ENCODE data around the gene SRGAP3.

SRGAP3 gene

DNA sequence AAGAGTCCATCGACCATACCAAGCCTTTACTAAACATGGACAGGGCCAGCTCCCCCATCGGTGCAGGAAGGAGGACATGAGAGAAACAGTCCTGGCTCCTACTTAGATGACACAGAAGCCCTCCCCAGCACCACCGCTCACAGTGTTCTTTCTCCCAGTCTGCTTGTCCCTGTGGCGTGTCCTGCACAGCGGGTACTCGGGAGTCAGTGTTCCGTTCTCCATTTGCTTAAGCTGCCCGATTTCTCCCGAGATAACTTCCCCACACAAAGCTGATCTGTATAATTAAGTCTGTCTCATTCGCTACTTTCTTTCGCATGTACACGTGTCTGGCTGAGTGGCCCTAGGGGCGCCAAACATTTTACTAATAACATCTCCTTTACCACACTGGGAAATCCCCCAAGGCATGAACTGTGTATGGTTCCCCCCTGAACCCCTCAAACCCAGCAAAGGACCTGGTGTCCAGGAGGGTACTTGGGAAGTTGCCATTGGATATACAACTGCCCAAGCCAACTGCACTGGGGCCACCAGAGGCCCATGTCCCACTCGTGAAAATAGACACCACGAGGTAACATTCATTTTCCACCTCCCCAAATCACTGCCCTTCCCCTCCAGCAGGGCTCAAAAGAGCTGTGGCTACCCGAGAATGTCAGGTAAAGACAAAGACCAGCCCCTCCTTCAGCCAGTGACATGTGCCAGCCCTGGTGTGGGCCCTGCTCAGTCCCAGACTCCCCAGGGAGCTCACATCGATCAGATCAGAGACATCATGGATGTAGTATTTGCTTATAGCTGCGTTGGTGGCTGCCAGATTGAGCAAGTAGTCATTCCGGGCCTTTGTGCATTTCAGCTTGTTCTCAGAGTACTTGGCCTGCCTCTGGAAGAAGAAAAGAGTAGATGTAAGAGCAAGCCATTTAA, 189.7 kb downstream of the SRGAP3 start:
- no peak overlapping the region for H3K27ac ChIP-seq
- TF ChIP-seq CTCF (IDR thresholded peaks at IDR 0.05) (no peak), ZFX (IDR thresholded peaks at IDR 0.05; ENCODE audit: borderline replicate concordance) (no peak)

DNA sequence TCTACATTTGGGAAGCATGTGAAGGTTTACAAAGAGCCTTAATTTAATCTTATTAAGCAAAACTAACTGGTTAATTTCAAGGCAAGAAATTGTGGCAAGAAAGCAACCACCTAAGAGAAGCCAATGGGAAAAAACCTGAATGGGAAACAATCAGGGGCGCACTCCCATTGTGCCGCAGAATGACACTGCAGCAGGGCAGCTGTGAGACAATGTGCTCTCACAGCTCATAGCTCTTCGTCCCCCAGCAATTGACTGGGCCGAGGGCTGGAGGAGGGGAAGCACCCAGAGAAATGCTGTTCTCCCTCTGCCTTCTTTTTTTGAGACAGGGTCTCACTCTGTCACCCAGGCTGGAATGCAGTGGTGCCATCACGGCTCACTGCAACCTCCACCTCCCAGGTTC, 192.9 kb downstream of the SRGAP3 start:
- TF ChIP-seq ZFX (IDR thresholded peaks at IDR 0.05; ENCODE audit: borderline replicate concordance): no peak
- no peak for TF ChIP-seq CTCF (IDR thresholded peaks at IDR 0.05)
- no peak overlapping the region for H3K27ac ChIP-seq

- TF ChIP-seq CTCF (IDR thresholded peaks at IDR 0.05) (no peak), ZFX (IDR thresholded peaks at IDR 0.05; ENCODE audit: borderline replicate concordance) (no peak)
- no peak overlapping the region for H3K27ac ChIP-seq
Observed at GRCh38 chr3:9047452-9048346, 201.7 kb downstream of the SRGAP3 start.

DNA sequence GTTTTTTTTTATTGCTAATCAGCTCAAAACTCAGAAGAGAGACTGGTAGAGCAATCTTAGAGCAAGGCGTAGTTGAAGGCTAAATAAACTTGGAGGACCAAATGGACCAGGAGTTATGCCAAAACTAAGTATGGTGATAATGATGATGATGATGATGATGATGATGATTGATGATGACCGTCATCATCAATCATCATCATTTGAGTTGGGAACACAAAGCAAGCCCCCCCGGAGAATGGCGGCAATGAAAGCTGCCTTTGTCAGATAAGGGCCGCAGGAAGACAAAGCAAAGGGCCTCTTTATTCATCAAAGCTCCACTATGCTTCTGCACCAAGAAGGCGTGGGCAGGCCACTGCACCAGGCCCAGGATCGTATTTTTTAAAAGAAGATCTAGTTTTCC, 204.1 kb downstream of the SRGAP3 start:
- TF ChIP-seq CTCF (IDR thresholded peaks at IDR 0.05): no peak
- TF ChIP-seq ZFX (IDR thresholded peaks at IDR 0.05; ENCODE audit: borderline replicate concordance): no peak
- no peak overlapping the region for H3K27ac ChIP-seq

DNA sequence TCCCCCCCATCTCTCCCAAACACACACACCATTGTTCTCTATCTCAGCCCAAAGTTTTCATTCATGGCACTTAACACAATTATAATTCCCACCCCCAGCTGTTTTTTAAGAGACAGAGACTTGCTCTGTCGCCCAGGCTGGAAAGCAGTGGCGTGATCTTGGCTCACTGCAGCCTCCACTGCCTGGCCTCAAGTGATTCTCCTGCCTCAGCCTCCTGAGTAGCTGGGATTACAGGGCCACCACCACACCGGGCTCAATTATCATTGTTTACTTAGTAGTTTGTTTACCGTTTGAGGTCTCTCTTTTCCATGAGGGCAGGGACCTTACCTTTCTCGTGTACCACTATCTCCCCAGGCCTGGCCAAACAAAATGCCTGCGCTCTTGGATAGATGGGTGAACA, 206.4 kb downstream of the SRGAP3 start:
- TF ChIP-seq CTCF (IDR thresholded peaks at IDR 0.05) (no peak), ZFX (IDR thresholded peaks at IDR 0.05; ENCODE audit: borderline replicate concordance) (no peak)
- no peak overlapping the region for H3K27ac ChIP-seq

DNA sequence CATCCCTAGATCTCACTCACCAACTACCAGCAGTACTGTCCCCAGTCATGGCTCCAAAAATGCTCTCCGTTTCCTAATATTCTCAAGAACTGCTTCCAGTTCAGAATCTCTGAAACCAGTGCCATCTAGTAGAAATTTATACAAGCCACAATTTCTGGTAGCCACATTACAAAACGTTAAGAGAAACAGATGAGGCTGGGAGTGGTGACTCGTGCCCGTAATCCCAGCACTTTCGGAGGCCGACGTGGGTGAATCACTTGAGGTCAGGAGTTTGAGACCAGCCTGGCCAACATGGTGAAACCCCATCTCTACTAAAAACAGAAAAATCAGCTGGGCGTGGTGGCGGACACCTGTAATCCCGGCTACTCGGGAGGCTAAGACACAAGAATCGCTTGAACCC, 207.8 kb downstream of the SRGAP3 start:
- H3K27ac ChIP-seq: no peak overlapping the region
- no peak for TF ChIP-seq CTCF (IDR thresholded peaks at IDR 0.05)
- no peak for TF ChIP-seq ZFX (IDR thresholded peaks at IDR 0.05; ENCODE audit: borderline replicate concordance)
